HG03064 (cell line): ENCODE measurements around the gene ABCF2.

ENCODE experiments used
- ATAC-seq: cut with Tn5 transposase; IDR thresholded peaks from one replicate; pipeline ENCODE4 v1.9.1; 2021; ENCODE audit warnings: low read depth; ENCODE audit not compliant: unreplicated experiment

Gene ABCF2

GRCh38 chr7:151176401-151176800, 50.6 kb downstream of the ABCF2 start:
- no peak for ATAC-seq

- no peak for ATAC-seq
Measured at GRCh38 chr7:151175793-151176311, 51.2 kb downstream of the ABCF2 start.

- ATAC-seq: no peak
Measured at GRCh38 chr7:151175047-151175792, 51.8 kb downstream of the ABCF2 start.

GRCh38 chr7:151174246-151175046, 52.6 kb downstream of the ABCF2 start:
- ATAC-seq: no peak

GRCh38 chr7:151173386-151174245, 53.4 kb downstream of the ABCF2 start:
- no peak for ATAC-seq

- peak; percentile 78 for ATAC-seq
Measured at GRCh38 chr7:151172273-151173141, 54.5 kb downstream of the ABCF2 start.

GRCh38 chr7:151168787-151169162, 58.2 kb downstream of the ABCF2 start:
- ATAC-seq: no peak

GRCh38 chr7:151168003-151168786, 58.8 kb downstream of the ABCF2 start:
- ATAC-seq: no peak

GRCh38 chr7:151167197-151167961, 59.6 kb downstream of the ABCF2 start, which contains the start of gene GBX1:
GBX1 (minus strand) TSS chr7:151167694; CDS start chr7:151167548, 146 bp downstream.
- no peak for ATAC-seq

GRCh38 chr7:151166629-151167196, 60.3 kb downstream of the ABCF2 start:
- ATAC-seq: no peak
